ENCODE data around the gene PACSIN3.

Gene PACSIN3

DNA sequence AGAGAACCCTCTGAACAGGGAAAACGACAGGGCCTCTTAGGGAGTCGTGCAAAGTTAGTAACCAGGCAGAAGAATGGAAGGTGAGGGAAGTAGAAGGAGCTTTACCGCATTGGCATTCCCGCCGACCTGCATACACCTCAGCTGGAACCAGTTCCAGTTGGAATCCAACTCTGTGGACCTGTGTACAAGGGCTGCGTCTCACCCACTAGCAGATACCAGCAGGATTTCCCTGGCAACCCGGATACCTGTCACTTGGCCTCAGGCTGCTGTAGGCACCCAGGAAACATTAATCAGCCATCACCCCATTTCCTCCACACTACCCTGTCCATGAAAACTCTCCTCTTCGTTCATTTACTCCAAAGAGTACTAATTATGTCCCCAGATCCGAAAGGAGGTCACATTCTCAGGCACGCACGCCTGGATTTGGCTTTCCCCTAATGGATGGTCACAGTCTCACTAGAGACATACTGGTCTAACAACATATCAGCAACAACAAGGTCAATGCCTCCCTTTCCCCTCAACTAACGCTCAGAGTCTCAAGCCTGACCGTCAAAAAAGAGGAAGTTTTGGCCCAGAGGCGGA lies 10.4 kb downstream of the PACSIN3 start:
- DNase-seq, result no peak

GRCh38 chr11:47172740-47173336 lies 13.4 kb downstream of the PACSIN3 start:
- DNase-seq, result no peak

- DNase-seq, result no peak
Observed at GRCh38 chr11:47171856-47172255, 14.4 kb downstream of the PACSIN3 start.

DNA sequence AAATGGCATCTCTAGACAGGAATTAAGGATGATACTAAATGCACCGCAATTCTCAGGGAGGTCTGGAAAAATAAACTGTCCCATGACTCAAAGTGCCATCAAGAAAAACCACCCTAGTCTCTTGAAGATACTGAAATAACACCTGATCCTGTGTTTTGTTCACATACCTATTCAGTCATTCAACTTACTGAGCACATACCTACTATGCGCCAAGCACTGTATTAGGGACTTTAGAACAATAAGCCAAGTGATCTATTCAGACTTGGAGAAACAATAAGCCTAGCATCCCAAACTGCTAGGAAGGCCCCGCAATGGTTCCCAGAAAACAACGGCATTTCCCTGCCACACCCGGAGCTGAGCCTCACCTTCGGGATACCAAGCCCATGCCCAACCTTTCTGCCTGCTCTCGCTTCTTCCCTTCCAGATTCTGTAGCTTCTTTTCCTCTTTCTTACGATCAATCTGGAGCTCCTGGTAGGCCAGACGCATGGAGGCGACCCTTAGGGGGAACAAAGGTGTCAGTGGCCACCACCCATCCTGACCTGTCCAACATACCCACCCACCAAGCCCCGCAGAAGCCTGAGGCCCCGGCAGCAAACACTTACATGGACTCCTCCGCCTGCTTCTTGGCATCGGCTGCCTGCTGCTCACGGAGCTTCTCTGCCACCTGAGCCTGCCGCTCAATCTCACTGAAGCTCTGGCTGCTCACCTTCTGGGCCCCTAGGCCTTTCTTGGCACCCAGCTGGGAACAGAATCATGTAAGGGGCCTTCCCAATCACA lies 15.0 kb downstream of the PACSIN3 start:
- DNase-seq, result no peak

DNA sequence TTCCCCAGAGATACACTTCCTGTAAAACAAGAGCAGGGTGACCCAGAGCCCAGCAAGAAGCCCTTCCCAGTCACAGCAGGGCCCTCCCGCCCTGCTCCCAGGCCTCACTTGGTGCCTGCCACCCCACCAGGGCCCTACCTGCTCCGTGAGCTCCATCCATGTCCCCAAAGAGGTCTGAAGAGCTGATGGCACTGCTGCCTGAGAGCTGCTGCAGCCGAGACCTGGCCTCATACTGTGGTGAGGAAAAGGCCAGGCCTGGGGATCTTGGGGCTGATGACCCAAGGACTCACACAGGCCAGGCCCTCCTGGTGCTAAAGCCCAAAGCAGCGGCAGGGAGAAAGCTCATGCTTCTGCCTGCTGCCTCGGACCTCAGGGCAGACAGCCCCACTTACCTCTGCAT lies 19.9 kb downstream of the PACSIN3 start:
- no peak for DNase-seq

GRCh38 chr11:47165253-47165840 lies 20.9 kb downstream of the PACSIN3 start:
- DNase-seq, result no peak

DNA sequence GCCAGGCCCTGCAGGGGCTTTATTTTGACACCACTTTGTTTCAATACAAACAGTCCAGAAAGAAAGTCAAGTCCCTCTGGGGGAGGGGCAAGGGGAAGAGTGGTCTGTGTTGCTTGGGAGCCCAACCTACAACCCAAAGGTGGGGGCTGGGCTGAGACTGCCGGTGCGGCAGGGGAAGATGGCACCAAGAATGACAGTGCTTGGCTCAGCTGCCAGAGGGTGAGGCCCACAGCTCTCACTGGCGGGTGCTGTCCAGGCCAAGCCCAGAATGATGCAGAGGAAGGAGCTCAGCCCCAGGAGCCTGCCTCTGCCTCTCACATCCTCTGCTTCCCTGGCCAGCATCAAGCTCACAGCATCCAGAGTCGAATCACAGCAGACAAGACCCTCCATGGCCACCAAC lies 21.9 kb downstream of the PACSIN3 start:
- DNase-seq, result no peak

- DNase-seq, result no peak
Observed at GRCh38 chr11:47163898-47164297, 22.3 kb downstream of the PACSIN3 start.

DNA sequence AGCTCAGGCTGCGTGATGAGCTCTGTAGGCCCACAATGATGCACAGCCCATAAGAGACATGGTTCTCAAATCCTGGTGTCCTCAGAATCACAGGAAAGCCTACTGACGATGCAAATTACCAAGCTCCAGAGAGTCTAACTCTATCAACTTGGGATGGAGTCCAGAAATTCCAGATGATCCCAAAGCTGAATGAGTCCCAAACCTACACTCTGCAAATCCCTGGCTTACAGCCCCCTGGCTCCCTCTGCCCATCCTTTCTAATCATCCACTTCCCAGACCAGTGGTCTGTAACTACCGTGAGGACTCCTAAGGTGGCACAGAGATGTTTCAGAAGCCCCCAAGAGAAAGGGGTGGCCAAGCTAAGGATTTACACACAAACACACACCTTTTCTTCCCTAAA lies 23.0 kb downstream of the PACSIN3 start:
- DNase-seq, result no peak

- DNase-seq, result no peak
Observed at GRCh38 chr11:47162426-47162825, 23.8 kb downstream of the PACSIN3 start.

DNA sequence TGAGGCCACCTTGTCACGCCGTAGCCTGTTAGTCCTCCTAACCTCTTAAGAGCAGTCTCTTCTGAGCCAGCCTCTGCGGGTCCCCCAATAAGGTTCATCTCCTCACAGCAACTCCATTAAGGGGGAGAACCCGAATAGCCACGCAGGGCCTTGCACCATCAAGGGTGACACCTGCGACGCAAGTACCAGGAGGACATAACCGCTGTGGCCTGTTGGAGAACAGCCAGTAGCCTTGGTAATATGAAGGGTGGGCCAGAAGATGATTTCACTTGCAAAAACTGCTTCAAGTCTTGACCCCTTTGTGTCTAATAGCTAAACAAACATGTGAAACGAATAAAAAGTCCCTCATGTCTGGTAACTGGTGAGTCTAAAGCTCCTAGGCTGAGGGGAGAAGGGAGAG lies 24.3 kb downstream of the PACSIN3 start:
- DNase-seq, result no peak

DNA sequence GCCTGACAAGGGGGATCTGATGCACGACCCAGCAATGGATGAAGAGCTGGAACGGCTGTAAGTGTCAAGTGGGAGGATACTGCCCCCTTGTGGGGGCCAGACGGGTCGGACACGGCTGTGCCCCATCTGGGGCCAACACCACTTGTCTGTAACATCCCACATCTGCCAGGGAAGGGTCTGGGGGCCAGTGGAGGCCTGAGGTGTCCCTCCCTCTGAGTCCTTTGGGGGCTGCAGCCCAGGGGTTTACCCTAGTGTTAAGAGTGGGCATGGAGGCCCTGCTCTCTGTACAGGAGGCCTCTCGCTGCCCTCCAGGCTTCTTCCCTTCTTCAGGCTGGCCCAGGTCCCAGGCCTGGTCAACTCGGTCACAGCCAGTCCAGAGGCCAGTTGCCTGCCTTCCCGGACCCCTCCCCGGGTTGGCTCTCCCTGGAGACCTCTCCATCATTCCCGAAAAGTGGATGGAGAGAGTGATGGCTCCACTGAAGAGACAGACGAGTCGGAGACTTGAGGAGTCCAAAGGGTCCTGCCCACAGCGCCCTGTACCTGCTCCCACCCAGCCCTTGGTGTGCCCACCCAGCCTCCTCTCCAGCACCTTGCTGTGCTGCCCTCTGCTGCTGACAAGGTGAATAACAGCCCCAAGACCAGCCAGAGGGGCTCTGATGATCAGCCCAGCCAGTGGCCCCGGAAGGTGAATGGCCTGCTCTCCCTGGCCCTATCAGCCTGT lies 24.9 kb downstream of the PACSIN3 start:
- DNase-seq, result peak; percentile 24

GRCh38 chr11:47160753-47161133 lies 25.5 kb downstream of the PACSIN3 start:
- no peak for DNase-seq

DNA sequence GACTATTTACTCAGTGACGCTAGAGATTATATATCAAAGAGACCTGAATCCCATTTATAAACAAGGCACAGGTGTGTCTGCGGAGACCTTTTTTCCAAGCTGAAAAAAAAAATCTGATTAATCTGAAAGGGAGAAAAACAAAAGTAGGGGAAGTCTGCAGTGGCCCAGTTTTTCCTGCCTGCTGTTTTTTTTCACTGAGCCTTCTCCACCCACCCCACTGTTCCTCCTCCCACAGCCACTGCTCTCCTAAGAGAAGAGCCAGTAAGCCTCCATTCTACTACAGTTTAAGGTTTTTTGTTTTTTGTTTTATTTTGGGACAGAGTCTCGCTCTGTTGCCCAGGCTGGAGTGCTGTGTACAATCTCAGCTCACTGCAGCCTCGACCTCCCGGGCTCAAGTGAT lies 28.0 kb downstream of the PACSIN3 start:
- no peak for DNase-seq

- no peak for DNase-seq
Observed at GRCh38 chr11:47157805-47158204, 28.4 kb downstream of the PACSIN3 start.

GRCh38 chr11:47156951-47157350 lies 29.3 kb downstream of the PACSIN3 start:
- no peak for DNase-seq

GRCh38 chr11:47156333-47156732 lies 29.9 kb downstream of the PACSIN3 start:
- no peak for DNase-seq

DNA sequence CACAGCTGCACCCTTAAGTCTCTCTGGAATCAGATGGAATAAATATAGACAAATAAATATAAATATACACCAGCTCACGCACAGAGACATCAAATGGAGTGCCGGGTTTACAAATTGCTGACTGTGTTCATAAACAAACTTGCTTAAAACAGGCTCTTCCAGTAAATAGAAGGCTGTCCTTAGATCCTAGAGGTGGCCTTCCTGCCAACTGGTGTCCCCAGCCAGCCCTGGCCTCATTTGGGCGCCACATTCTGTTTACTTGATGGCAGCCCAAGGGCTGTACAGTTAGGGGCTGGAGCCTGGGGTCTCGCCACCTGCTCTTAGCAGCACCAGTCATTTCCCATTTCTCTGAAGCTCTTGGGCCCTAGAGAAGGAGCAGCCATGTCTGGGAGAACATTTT lies 30.4 kb downstream of the PACSIN3 start:
- DNase-seq, result no peak

DNA sequence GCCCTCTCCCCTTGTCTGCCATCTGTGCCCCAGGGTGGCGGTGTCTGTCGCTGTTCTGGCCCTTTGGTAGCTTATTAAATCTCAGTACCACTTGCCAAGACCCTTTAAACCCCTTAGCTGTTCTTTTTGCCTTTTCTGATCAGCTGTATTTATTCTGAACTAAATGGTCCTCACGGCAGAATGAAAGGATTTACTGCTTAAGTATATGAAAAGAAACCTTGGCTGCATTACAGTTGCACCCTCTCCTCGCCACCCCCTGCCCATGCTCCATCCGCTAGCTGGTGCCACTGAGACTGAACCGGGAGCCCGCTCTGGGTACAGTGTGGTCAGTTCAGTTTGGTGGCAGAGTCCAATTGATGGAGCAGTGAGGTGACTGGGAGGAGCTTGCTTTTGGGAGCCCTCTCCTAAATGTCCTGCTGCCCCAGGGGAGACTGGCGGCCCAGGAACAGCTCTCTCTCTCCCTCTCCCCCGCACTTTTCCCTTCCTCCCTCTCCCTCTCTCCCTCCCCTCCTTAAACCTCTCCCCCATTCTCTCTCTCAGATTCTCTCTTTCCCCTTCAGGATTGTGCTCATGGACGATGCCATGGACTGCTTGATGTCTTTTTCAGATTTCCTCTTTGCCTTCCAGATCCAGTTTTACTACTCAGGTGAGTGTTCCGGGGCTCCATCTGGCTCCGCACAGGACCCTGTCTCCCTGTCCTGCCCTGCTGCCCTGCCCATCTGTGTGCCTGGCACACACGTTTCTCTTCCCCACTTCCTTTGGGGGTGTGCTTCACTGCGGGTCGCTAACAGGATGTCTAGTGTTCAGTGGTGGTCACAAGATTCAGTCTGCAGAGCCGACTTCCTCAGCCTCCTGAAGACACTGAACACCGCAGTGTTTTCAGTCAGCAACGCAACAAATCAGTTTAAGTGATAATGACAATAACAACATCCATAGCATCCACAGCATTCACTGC lies 31.3 kb downstream of the PACSIN3 start:
- DNase-seq, result no peak

DNA sequence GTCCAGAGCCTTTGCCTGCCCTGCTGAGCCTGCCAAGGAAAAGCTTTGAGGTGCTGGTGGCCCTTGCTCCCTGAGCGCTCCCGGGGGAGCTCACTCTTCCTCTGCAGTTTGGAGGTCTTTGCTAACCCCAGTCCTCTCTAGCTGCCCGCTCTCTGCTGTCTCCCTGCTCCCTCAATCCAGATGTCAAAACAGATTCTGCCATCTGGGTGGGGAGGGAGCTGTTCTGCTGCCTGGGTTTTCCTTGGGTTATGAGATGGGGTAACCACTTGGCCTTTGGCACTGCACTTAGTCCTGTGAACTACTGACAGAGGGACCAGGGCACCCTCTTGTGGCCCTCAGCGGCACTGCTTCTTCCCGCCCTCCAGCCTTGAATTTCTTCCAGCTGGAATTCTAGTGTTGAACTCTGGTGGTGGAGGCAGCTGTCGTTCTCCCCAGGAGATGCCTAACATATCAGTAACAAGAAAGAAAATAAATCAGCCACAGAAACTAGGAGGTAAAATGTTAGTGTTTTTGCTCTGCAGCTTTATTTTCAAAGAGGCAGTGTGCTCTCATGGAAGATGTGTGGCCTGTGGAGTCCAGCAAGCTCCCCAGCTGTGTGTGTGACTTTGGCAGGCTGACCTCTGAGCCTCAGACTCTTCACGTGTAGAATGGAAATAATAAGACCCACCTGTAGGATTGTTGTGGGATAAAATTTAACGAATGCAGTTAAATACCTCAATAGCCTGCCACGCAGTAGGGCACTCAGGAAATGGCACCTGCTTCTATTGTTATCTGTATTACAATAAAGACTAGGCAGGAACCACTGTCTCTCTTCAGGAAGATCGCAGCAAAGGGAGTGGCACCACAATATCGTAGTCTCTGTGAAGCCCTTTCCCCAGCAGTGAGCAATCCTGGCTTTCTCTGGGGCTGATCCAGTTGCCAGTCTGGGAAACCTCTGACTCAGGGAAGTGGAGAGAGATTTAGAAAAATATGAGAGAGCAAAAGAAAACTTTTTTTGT lies 33.0 kb downstream of the PACSIN3 start:
- DNase-seq, result peak; percentile 74
